Activated CD4-positive, alpha-beta T cell treated with anti-CD3 and anti-CD28 coated beads, Interleukin-2, Interleukin-4, amounts not matched to agents 100 ng/mL and 50 ng/mL, durations not matched to agents 16 hours and 8 hours (primary cell): ENCODE results near the gene ZNF354C.
"Not testable (repeated sequence)": the region's sequence is repeated elsewhere in the genome, so short reads cannot be mapped to it uniquely, and the experiment has no call there.

ENCODE experiments used
- DNase-seq: peaks from one replicate; pipeline ENCODE4 v3.0.0-alpha.2; 2020; ENCODE audit warnings: low spot score

Gene ZNF354C

GRCh38 chr5:179060116-179061008 lies at the start of gene ZNF354C:
Gene ZNF354C, plus strand, starts transcription at chr5:179060373. Its CDS starts 1,696 bp downstream, at chr5:179062069.
- peak; percentile 78 for DNase-seq

GRCh38 chr5:179023528-179024189 lies 36.5 kb upstream of the ZNF354C start, which contains the start of gene ZNF879:
Gene ZNF879, plus strand, starts transcription at chr5:179023804. Its CDS starts 1,201 bp downstream, at chr5:179025005.
- peak; percentile 91 for DNase-seq

GRCh38 chr5:179033004-179033580 lies 27.1 kb upstream of the ZNF354C start:
- DNase-seq: no peak

- no peak for DNase-seq
These were observed 15.4 kb upstream of the ZNF354C start for GRCh38 chr5:179044765-179045164.

DNA sequence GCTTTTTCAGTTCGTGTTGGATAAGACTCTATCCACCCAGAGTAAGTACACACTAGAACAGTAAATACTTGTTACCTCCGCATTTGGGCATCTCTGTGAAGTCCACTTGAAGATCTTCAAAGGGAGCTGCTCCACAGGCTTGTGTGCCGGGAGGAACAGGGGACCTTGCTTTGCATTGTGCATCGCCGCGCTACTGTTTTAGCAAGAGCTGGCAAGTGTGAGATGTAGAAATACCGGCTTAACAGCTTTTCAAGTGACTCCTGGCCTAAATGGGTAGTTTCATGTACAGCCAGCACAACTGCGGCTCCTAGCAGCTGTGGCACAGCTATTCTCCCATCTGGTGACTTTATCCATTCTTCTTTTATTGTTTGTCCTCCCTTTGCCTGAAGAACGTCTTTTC lies 8.4 kb upstream of the ZNF354C start:
- DNase-seq: no peak

GRCh38 chr5:179054036-179054785 lies 6.0 kb upstream of the ZNF354C start:
- DNase-seq: no peak

DNA sequence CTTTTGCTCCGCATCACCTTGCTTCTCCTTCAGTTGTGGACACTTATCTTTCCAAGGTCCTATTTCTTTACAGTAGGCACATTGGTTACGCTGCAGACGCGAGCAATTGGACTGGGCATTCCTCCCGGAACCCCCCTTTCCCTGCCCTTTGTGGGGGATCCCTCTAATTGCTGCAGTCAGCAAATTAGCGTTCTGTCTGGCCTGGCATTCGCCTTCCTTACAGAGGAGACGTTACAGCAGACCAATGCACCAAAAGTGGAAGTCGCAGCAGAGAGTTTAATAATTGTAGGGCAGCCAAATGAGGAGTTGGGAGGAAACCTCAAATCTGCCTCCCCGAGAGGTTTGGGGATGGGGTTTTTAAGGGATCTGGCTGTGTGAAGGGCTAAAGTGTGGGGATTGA lies 5.3 kb upstream of the ZNF354C start:
- DNase-seq: no peak

DNA sequence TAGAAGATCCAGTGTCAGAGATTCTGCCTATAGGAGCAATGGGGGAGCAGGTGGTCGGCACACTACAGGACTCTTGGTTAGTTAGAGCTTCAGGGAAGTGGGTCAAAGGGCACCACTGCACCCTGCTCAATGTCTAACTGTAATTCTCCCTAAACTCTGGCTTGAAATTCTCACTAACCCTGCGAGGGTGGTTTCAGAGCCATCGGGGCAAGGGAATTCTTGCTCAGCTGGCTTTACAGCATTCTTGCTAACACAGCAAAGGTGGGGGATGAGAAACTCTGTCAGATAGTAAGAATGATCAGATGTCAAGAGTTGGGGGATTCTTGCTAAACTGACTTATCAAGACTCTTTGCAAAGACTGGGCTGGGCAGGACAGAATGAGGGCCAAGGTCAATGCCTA lies 4.7 kb upstream of the ZNF354C start:
- no peak for DNase-seq

DNA sequence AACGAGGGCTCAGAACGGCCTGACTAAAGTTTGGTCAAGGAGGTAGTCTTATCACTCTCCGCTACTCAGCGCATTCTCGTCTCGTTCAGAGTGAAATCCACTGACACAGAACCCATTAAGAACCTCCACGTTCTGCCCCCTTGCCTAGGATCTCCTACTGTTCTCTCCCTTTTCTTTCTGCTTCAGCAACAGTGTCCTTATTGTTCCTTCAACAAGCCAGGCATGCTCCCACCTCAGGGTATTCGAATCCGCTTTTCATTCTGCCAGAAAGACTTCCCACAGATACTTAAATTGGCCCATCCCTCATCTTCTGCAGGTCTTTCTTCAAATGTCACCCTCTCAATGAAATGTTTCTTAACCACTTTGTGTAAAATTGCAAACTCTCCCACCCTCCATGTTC lies 4.3 kb upstream of the ZNF354C start:
- no peak for DNase-seq

GRCh38 chr5:179061025-179061424 lies 852 bp downstream of the ZNF354C start:
- no peak for DNase-seq

- DNase-seq: no peak
These were observed 5.5 kb downstream of the ZNF354C start for GRCh38 chr5:179065703-179066102.

GRCh38 chr5:179079165-179079987 lies 19.2 kb downstream of the ZNF354C start:
- DNase-seq: no peak

DNA sequence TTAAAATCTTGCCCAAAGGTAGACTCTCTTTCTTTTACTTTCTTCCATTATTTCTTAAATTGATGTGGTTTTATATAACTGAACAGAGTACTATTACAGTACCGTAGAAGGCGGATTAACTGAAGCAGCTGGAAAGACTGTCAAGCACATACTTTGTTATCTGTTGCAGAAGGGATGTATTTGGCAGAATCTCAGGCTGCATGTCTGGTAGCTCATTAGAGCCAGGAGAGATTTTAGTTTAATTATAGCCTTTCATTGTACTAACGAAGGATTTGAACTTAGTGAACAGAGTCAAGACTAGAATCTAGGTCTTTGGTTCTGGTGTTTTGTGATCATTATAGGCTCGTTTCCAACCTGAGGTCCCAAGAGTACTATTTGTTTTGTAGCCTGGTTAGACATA lies 20.6 kb downstream of the ZNF354C start:
- DNase-seq: no peak

GRCh38 chr5:179089502-179089901 lies 29.3 kb downstream of the ZNF354C start:
- DNase-seq: no peak

- DNase-seq: not testable (repeated sequence)
These were observed 41.1 kb downstream of the ZNF354C start for GRCh38 chr5:179101282-179101681.

- no peak for DNase-seq
These were observed 50.4 kb downstream of the ZNF354C start for GRCh38 chr5:179110528-179110927.

DNA sequence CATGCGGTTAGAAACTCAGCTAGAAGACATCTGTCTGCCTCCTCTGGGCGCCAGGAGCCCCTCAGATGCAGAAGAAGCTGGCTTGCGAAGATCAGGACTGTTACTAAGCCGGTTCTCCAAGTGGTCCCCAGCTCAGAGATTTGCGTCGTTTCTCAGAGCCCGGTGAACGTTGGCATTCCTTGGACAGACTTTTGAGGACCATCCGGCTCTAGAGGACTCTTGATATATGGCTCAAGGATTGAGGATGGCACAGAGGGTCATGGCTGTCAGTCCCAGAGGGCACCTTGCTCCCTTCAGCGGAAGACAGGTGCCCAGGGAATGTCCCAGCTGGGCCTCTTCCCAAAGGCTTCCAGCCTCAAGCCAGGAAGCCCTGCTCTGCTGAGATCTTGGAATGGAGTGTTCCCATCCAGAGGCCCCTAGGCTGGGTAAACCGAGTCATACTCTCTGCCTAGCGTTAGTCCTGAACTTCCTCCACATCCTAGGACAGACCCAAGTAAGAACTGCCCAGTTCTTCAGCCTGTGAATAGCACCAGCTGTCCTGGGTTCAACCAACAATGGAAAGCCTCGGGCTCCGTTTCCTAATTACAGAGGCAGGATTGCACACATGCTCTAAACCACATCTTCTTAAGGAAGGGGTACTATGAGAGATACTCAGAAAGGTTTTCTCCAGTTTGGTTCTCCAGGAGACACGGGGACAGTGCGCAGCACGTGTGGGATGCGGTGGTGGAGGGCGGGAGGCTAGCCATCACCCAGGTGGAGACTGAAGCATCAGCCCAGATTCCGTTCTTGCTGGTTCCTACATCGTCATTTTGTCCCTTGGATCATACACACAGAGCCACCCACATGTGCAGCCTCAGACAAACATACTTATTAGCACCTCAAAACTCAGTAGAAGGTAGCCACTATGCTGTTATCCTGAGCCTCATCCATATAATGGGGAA lies 51.4 kb downstream of the ZNF354C start:
- DNase-seq: no peak

DNA sequence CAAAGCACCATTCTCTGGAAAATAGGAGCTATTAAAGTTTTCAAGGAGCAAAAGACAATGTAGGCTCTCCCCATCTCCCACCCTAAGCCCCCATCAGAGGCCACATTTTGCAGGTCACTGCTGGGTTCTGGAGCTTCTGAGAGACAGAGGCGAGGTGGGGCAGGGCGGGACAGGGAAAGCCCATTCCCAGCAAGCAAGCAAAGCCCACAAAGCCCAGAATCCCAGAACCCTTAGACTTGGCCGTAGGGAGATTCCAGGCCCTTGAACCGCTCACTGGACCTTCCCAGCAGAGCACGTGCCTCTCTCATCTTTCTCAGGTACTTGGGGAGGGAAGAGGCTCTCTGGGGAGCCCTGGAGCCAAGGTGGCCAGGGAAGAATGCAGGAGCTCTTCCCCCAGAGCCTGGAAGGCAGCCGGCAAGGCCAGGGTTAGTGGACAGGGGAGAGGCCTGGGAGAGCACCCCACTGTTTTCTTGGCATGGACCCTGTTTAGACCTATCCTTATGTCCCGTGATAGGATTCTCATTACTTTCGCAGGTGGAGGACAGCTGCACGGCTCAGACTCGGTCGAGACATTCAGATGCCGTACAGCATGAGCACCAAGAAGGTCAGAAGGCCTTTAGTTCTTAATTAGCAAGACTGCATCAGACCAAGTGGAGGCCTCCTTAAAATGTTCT lies 52.4 kb downstream of the ZNF354C start:
- DNase-seq: no peak

GRCh38 chr5:179113143-179113530 lies 53.0 kb downstream of the ZNF354C start:
- no peak for DNase-seq
